Hepatocyte (in vitro differentiated cells): Measurements from ENCODE around the gene RALBP1. TPM values are rescaled to one million over a fixed set of nuclear protein-coding genes. Genes with fewer than 3 reads are reported as not detected.

Experiments used
- DNase-seq: peaks from one replicate; pipeline ENCODE4 v3.0.0-alpha.2; 2016; ENCODE audit warnings: low spot score
- H2AFZ ChIP-seq: fragments of 200-600 bp; sonication (generic); 2 replicates; pipeline ENCODE4 v1.6.0; 2016; ENCODE audit warnings: antibody characterized with exemption, mild to moderate bottlenecking
- H3K27ac ChIP-seq: fragments of 200-600 bp; sonication (generic); 2 replicates; pipeline ENCODE4 v1.5.1; 2016; ENCODE audit warnings: mild to moderate bottlenecking
- H3K27me3 ChIP-seq: fragments of 200-600 bp; sonication (generic); 2 replicates; pipeline ENCODE4 v1.6.1; 2016
- H3K36me3 ChIP-seq: fragments of 200-600 bp; sonication (generic); replicated peaks from 2 replicates; pipeline ENCODE4 v1.5.1; 2016; ENCODE audit warnings: low read depth; ENCODE audit not compliant: insufficient read depth
- H3K4me1 ChIP-seq: fragments of 200-600 bp; sonication (generic); 2 replicates; pipeline ENCODE4 v1.5.1; 2016; ENCODE audit warnings: mild to moderate bottlenecking, moderate library complexity; ENCODE audit not compliant: insufficient read depth
- H3K4me2 ChIP-seq: fragments of 200-600 bp; sonication (generic); 2 replicates; pipeline ENCODE4 v1.6.0; 2016
- H3K4me3 ChIP-seq: fragments of 200-600 bp; sonication (generic); 2 replicates; pipeline ENCODE4 v1.5.1; 2016; ENCODE audit warnings: mild to moderate bottlenecking
- H3K79me2 ChIP-seq: fragments of 200-600 bp; sonication (generic); 2 replicates; pipeline ENCODE4 v1.6.0; 2017; ENCODE audit warnings: mild to moderate bottlenecking
- H3K9me2 ChIP-seq: fragments of 200-600 bp; sonication (generic); replicated peaks from 2 replicates; pipeline ENCODE4 v1.6.0; 2017; ENCODE audit warnings: mild to moderate bottlenecking; ENCODE audit not compliant: insufficient read depth
- H3K9me3 ChIP-seq: fragments of 200-600 bp; sonication (generic); 2 replicates; pipeline ENCODE4 v1.5.1; 2016; ENCODE audit warnings: low read depth, mild to moderate bottlenecking
- H4K20me1 ChIP-seq: fragments of 200-600 bp; sonication (generic); 2 replicates; pipeline ENCODE4 v1.6.0; 2016; ENCODE audit warnings: mild to moderate bottlenecking; ENCODE audit not compliant: insufficient read depth, poor library complexity, severe bottlenecking
- EZH2 ChIP-seq: fragments of 200-600 bp; sonication (generic); IDR thresholded peaks from 2 replicates; pipeline ENCODE4 v1.6.1; 2016; ENCODE audit warnings: antibody characterized with exemption, mild to moderate bottlenecking, borderline replicate concordance
- EZH2phosphoT487 ChIP-seq: fragments of 200-600 bp; sonication (generic); IDR thresholded peaks from one replicate; pipeline ENCODE4 v1.6.1; 2018; ENCODE audit warnings: antibody characterized with exemption, mild to moderate bottlenecking, low read depth, moderate library complexity; ENCODE audit not compliant: unreplicated experiment, severe bottlenecking
- WGBS: methylation state at CpG from one replicate; pipeline ENCODE4 v1.1.6; 2016; ENCODE audit warnings: low lambda C conversion rate; ENCODE audit errors: missing lambda C conversion rate; 5-methylcytosine and 5-hydroxymethylcytosine counted together
- polyA plus RNA-seq: library from polyadenylated mRNA; unstranded; fragments of >200 nt; fragmentation: Nextera tagmentation; extraction: Ambion mirVana; gene quantifications from 2 replicates; pipeline ENCODE4 v1.2.1, GENCODE V29; 2016
- total RNA-seq: library from RNA; depleted of rRNA; stranded (reverse); fragments of >200 nt; gene quantifications from 2 replicates; pipeline ENCODE4 v1.2.3, GENCODE V29; 2014
- TF ChIP-seq, protein P1 (sequence below): fragments of 200-600 bp; sonication (generic); IDR thresholded peaks from 2 replicates; pipeline ENCODE4 v1.5.1; 2016; ENCODE audit warnings: antibody characterized with exemption, mild to moderate bottlenecking; ENCODE audit not compliant: poor library complexity

The RALBP1 gene
- total and polyA plus RNA-seq, 2 experiments from 2014 or later = 41.3 to 55.0 TPM

DNA sequence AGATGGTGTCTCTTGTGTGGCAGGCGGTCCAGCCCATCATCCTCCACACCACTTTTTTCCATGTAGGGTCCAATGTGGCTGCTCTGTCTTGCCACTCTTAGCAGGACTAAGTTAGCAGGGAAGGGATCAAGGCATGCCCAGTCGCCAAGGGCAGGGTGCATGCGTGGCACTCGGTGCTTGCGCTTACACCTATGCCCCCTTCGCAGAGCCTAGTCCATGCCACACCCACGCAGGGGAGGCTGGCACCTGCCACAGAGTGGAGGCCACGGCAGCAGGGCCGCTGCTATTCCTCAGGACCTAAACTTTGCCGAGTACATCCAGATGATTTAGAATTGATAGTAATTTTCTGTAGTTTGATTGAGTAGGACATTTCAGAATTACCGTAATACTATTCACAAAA, 59.5 kb downstream of the RALBP1 start:
- Histone ChIP-seq H3K36me3 (no peaks in the 10 kb centered on the region), H3K79me2 (no peaks in the 10 kb centered on the region), H3K27me3 (no peaks in the 10 kb centered on the region), H3K4me2 (no peak overlapping the region), H3K4me1 (peaks cover 4% of the 10 kb centered on the region), H2AFZ (no peak overlapping the region), H3K9me2 (no peaks in the 10 kb centered on the region), H3K9me3 (no peaks in the 10 kb centered on the region), H3K4me3 (no peak overlapping the region), H4K20me1 (no peaks in the 10 kb centered on the region), H3K27ac (no peak overlapping the region)
- 98% methylated on average over 11 of the region's 11 CpGs for WGBS
- TF ChIP-seq EZH2phosphoT487 = no peak
- no peak for TF ChIP-seq EZH2
- TF ChIP-seq, protein P1, sequence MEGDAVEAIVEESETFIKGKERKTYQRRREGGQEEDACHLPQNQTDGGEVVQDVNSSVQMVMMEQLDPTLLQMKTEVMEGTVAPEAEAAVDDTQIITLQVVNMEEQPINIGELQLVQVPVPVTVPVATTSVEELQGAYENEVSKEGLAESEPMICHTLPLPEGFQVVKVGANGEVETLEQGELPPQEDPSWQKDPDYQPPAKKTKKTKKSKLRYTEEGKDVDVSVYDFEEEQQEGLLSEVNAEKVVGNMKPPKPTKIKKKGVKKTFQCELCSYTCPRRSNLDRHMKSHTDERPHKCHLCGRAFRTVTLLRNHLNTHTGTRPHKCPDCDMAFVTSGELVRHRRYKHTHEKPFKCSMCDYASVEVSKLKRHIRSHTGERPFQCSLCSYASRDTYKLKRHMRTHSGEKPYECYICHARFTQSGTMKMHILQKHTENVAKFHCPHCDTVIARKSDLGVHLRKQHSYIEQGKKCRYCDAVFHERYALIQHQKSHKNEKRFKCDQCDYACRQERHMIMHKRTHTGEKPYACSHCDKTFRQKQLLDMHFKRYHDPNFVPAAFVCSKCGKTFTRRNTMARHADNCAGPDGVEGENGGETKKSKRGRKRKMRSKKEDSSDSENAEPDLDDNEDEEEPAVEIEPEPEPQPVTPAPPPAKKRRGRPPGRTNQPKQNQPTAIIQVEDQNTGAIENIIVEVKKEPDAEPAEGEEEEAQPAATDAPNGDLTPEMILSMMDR = no peak
- no peak for DNase-seq

DNA sequence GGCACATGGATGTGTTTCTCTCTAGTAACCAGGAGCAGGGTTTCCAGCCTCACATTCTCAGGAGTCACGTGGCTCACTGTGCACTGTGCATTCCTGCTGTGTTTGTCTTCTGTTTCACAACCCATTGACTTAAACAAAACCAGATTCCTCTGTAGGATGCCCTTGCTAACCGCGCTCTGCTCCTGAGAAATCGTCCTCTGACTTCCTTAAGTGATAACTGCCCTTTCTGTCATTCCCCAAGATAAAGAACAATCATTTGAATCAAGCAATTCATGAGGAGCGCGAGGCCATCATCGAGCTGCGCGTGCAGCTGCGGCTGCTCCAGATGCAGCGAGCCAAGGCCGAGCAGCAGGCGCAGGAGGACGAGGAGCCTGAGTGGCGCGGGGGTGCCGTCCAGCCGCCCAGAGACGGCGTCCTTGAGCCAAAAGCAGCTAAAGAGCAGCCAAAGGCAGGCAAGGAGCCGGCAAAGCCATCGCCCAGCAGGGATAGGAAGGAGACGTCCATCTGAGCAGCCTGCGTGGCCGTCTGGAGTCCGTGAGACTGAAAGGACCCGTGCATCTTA, 60.2 kb downstream of the RALBP1 start:
- no peaks in the 10 kb centered on the region for H3K9me3 ChIP-seq
- peak; percentile 67 for DNase-seq
- WGBS = 68% methylated on average over 27 of the region's 27 CpGs
- no peak overlapping the region for H2AFZ ChIP-seq
- no peaks in the 10 kb centered on the region for H4K20me1 ChIP-seq
- H3K4me3 ChIP-seq = no peak overlapping the region
- H3K79me2 ChIP-seq = no peaks in the 10 kb centered on the region
- H3K27ac ChIP-seq = peak overlapping the region; percentile 52
- no peaks in the 10 kb centered on the region for H3K27me3 ChIP-seq
- H3K36me3 ChIP-seq = no peaks in the 10 kb centered on the region
- H3K9me2 ChIP-seq = no peaks in the 10 kb centered on the region
- H3K4me1 ChIP-seq = peaks cover 4% of the 10 kb centered on the region
- TF ChIP-seq EZH2phosphoT487 = no peak
- no peak overlapping the region for H3K4me2 ChIP-seq

DNA sequence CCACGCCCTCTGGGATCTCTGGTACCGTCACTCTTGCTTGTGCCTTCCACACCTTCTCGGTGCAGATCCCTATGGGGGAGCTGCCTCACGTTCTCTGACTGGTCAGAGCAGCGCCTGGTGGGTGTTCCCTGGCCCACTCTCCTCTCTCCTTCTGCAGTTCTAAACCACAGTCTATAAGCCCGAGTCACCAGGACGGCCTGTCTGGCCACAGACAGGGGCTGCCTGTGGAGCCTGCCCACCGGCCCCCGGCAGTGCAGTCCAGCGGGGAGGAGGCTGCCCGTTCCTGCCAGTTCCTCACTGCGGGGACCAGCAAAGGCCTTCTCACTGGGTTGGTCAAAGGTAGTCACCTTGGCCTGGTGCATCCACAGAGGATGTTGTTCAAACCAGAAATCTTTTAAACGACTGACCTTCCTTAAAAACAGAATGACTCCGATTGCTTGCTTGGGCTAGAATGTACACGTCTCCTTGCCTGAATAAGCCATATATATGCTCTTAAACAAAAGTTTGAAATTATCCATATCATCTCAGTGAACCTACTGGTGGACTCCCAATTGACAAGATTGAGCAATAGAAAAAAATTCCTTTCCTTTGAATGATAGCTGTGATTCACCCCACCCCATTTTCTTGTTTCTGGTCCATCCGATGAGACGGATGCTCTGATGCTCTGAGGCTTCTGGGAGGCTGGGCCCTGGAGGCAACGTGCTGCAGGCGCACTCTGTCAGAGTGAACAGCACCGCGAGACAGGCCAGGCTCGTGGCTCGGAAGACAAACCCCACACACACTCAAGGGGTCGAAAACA, 61.2 kb downstream of the RALBP1 start:
- Histone ChIP-seq H3K79me2 (no peaks in the 10 kb centered on the region), H3K9me2 (no peaks in the 10 kb centered on the region), H3K36me3 (no peaks in the 10 kb centered on the region), H4K20me1 (no peaks in the 10 kb centered on the region), H3K9me3 (no peaks in the 10 kb centered on the region), H3K27me3 (no peaks in the 10 kb centered on the region), H3K27ac (no peak overlapping the region), H3K4me1 (peaks cover 4% of the 10 kb centered on the region), H3K4me2 (no peak overlapping the region), H3K4me3 (no peak overlapping the region), H2AFZ (no peak overlapping the region)
- TF ChIP-seq EZH2 (no peak), EZH2phosphoT487 (no peak)
- TF ChIP-seq, protein P1 = no peak
- no peak for DNase-seq
- 97% methylated on average over 21 of the region's 24 CpGs for WGBS

DNA sequence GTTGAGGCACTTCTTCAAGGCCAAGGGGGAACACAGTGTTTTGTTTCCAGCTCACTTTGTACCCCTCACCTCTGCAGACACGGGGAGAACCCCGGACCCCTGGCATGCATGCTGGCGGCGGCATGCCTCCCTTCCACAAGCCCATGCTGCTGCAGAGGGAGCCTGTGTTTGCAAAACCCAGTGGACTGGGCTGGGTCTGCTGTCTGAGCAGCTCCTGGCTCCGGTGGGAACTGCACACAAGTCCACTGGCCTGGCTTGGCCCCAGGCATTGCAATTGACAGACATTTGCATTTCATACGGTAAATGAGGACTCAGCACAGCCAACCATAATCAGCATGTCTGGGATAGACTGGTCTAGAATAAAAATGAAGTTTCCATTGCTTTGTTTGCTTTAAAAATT, 62.4 kb downstream of the RALBP1 start:
- Histone ChIP-seq H3K9me3 (no peaks in the 10 kb centered on the region), H3K4me2 (no peak overlapping the region), H3K4me1 (peaks cover 4% of the 10 kb centered on the region), H3K27ac (no peak overlapping the region), H4K20me1 (no peaks in the 10 kb centered on the region), H3K4me3 (no peak overlapping the region), H2AFZ (no peak overlapping the region), H3K79me2 (no peaks in the 10 kb centered on the region), H3K9me2 (no peaks in the 10 kb centered on the region), H3K36me3 (no peaks in the 10 kb centered on the region), H3K27me3 (no peaks in the 10 kb centered on the region)
- 91% methylated on average over 6 of the region's 6 CpGs for WGBS
- no peak for DNase-seq
- TF ChIP-seq, protein P1 = no peak
- no peak for TF ChIP-seq EZH2phosphoT487
- TF ChIP-seq EZH2 = no peak
